ENCODE data around the gene LRRTM3. TPM values are rescaled to one million over a fixed set of nuclear protein-coding genes. Genes with fewer than 3 reads are reported as not detected.

The LRRTM3 gene
- total RNA-seq, 1 donor from 2014 or later = 4.6 TPM

DNA sequence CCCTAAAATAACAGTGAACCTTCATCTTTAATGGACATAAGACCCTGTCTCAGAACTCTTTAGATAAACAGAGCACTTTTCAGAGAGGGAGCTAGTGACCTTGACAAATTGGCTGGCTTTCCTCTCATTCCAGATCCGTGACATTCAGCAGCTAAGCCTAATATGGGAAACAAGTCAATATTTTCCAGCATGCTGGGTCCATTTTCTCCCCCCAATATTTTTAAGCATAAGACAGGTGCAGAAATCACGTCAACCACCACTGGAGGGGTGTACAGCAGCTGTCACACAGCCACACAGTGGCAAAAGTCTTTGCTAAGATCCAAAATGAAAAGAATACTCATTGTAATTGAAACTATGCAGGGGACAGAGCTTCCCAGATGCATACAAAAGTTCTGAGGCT is 26.1 kb downstream of the LRRTM3 start:
- peaks cover 13% of the 10 kb centered on the region for H3K4me1 Mint-ChIP-seq
- H3K4me3 Mint-ChIP-seq = no peak overlapping the region
- DNase-seq (ENCODE audit: low spot score in 2 of 2, unreplicated experiment in 2 of 2) = no peak
- no peak overlapping the region for H3K27ac Mint-ChIP-seq
- H3K27me3 Mint-ChIP-seq (ENCODE audit: low read depth) = no peaks in the 10 kb centered on the region
- no peaks in the 10 kb centered on the region for H3K9me3 Mint-ChIP-seq
- no peaks in the 10 kb centered on the region for H3K36me3 Mint-ChIP-seq
- TF ChIP-seq, protein P1, sequence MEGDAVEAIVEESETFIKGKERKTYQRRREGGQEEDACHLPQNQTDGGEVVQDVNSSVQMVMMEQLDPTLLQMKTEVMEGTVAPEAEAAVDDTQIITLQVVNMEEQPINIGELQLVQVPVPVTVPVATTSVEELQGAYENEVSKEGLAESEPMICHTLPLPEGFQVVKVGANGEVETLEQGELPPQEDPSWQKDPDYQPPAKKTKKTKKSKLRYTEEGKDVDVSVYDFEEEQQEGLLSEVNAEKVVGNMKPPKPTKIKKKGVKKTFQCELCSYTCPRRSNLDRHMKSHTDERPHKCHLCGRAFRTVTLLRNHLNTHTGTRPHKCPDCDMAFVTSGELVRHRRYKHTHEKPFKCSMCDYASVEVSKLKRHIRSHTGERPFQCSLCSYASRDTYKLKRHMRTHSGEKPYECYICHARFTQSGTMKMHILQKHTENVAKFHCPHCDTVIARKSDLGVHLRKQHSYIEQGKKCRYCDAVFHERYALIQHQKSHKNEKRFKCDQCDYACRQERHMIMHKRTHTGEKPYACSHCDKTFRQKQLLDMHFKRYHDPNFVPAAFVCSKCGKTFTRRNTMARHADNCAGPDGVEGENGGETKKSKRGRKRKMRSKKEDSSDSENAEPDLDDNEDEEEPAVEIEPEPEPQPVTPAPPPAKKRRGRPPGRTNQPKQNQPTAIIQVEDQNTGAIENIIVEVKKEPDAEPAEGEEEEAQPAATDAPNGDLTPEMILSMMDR (IDR thresholded peaks at IDR 0.05; ENCODE audit: unreplicated experiment) = no peak

DNA sequence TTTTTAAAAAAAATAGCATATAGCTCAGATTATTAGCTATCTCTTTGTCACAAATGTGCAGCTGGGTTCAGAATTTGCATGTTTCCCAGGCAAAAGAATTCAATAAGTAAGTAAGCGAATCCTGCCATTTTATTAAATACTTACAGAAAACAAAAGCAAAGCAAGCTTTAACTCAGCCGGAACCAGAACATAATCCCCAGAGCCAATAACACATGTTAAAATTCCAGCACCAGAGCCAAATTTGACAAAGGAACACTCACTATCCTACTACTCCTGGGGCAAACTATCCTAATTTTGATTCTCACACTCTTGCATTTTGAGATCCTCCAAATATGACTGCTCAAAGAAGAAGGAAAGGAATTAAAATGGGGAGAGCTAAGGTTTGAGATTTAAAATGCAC is 32.6 kb downstream of the LRRTM3 start:
- no peak overlapping the region for H3K4me3 Mint-ChIP-seq
- H3K9me3 Mint-ChIP-seq = peaks cover 3% of the 10 kb centered on the region
- TF ChIP-seq, protein P1 (IDR thresholded peaks at IDR 0.05; ENCODE audit: unreplicated experiment) = no peak
- peaks cover 2% of the 10 kb centered on the region for H3K36me3 Mint-ChIP-seq
- no peak for DNase-seq (ENCODE audit: low spot score in 2 of 2, unreplicated experiment in 2 of 2)
- peaks cover 14% of the 10 kb centered on the region for H3K4me1 Mint-ChIP-seq
- no peak overlapping the region for H3K27ac Mint-ChIP-seq
- peaks cover 3% of the 10 kb centered on the region for H3K27me3 Mint-ChIP-seq (ENCODE audit: low read depth)

DNA sequence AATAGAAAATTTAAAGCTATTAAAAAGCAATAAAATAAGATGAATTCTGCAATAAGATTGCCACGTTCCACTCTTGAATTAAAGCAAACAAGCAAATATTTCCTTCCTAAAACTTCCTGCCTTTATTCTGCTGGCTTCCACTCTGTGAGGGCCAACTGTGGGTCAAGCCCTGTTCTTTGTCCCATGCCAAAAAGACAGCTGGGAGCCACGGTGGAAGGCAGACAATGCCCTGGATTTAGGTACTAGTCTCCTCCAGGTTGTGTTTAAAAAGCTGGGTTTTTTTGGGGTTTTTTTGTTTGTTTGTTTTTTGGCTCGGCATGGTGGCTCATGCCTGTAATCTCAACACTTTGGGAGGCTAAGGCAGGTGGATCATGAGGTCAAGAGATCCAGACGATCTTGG is 39.1 kb downstream of the LRRTM3 start:
- no peak for DNase-seq (ENCODE audit: low spot score in 2 of 2, unreplicated experiment in 2 of 2)
- Mint-ChIP-seq H3K36me3 (peaks cover 9% of the 10 kb centered on the region), H3K9me3 (peaks cover 13% of the 10 kb centered on the region), H3K4me1 (no peaks in the 10 kb centered on the region), H3K4me3 (no peak overlapping the region), H3K27me3 (ENCODE audit: low read depth) (no peaks in the 10 kb centered on the region), H3K27ac (no peak overlapping the region)
- TF ChIP-seq, protein P1 (IDR thresholded peaks at IDR 0.05; ENCODE audit: unreplicated experiment) = no peak

DNA sequence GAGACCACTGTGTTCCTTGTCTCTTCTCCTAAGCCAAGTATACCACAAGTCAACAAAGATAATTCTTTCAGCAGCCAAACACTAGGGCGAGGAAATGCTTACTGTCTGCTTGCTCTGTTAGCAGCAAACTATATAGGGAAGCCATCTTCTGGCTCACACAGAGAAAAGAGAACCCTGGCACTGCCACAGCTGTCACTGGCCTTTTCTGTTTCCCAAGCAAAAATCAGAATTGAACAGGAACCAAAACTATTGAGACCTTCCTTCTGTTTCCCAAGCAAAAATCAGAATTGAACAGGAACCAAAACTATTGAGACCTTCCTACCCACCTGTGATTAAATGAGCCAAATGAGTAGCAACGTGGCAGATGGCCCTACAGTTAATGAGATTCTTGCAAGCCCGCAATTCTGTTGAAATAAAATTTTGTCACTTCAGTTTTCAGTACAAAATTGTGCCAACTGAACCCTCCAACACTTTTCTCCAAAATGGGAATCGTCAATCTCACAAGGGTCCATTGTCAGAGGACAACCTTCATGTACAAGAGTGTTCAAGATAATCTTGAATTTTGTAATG is 54.5 kb downstream of the LRRTM3 start:
- H3K36me3 Mint-ChIP-seq = no peaks in the 10 kb centered on the region
- DNase-seq (ENCODE audit: low spot score in 2 of 2, unreplicated experiment in 2 of 2) = no peak
- TF ChIP-seq, protein P1 (IDR thresholded peaks at IDR 0.05; ENCODE audit: unreplicated experiment) = no peak
- H3K27me3 Mint-ChIP-seq (ENCODE audit: low read depth) = peaks cover 2% of the 10 kb centered on the region
- H3K4me3 Mint-ChIP-seq = no peak overlapping the region
- H3K27ac Mint-ChIP-seq = no peak overlapping the region
- H3K4me1 Mint-ChIP-seq = peaks cover 26% of the 10 kb centered on the region
- no peaks in the 10 kb centered on the region for H3K9me3 Mint-ChIP-seq

DNA sequence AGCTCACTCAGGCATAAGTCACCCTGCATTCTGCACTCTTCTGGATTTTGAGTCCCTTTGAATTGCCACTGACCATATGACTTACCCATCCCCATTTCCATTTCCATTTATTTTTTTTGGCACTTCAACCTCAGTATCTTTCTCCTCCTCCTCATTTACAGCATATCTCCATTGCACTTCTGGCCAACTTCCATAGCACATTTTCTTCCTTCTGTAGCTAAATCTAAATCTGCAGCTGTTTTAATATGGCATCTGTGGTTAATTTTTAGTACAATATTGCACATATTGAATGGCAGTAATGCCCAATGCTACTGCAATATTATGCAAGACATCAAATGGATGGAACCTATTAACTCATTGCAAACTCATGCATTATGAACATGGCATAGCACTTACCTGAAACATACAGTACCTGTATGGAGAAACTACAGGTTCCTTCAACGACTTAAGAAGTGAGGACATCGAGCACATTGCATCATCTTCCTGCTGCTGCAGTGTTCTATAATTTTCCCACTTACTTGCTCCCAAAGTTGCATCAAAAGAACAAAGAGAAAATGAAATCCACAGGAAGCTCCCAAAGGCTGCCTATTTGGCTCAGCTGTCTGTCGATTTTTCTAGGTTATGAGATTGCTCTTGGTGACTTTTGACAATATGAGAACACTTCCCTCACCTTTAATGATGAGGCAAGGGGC is 55.7 kb downstream of the LRRTM3 start:
- Mint-ChIP-seq H3K36me3 (no peaks in the 10 kb centered on the region), H3K4me3 (no peak overlapping the region), H3K27me3 (ENCODE audit: low read depth) (peaks cover 2% of the 10 kb centered on the region), H3K4me1 (peaks cover 26% of the 10 kb centered on the region), H3K27ac (no peak overlapping the region), H3K9me3 (no peaks in the 10 kb centered on the region)
- TF ChIP-seq, protein P1 (IDR thresholded peaks at IDR 0.05; ENCODE audit: unreplicated experiment) = no peak
- DNase-seq (ENCODE audit: low spot score in 2 of 2, unreplicated experiment in 2 of 2) = no peak

Data from mesothelial cell of epicardium (in vitro differentiated cells).